EL (cell line): ENCODE results near the gene SLCO2A1.

Source experiments
- DNase-seq: peaks from one replicate; pipeline ENCODE4 v3.0.0-alpha.2; 2016

SLCO2A1 gene

DNA sequence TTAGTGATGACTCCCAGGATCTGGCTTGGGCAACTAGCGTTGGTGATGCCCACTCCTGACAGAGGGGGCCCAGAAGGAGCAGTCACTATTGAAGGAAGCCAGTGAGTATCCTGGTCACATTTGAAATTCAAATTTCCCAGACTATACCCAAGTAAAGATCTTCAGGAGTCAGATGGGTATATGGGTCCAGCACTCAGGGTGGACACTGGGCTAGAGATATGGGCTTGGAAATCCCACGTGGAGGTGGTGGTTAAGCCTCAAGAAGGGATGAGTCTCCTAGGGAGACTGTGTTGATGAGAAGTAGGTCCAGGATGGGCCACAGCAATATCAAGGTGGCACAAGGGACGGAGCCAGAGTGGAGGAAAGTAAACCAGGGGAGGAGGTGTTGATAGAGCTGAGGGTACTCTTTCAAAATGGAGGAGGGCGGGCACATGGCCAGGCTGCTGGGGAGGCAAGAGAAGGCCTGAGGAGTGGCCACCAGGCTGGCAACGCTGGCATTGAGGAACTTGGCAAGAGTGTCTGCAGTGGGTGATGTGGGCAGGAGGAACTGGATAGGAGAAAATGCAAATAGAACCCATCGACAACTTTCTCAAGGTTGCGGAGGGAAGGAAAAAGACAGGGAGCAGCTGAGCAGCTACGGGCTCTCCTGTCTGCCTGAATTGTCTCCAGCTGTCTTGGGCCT, 3.7 kb upstream of the SLCO2A1 start:
- DNase-seq = no peak

DNA sequence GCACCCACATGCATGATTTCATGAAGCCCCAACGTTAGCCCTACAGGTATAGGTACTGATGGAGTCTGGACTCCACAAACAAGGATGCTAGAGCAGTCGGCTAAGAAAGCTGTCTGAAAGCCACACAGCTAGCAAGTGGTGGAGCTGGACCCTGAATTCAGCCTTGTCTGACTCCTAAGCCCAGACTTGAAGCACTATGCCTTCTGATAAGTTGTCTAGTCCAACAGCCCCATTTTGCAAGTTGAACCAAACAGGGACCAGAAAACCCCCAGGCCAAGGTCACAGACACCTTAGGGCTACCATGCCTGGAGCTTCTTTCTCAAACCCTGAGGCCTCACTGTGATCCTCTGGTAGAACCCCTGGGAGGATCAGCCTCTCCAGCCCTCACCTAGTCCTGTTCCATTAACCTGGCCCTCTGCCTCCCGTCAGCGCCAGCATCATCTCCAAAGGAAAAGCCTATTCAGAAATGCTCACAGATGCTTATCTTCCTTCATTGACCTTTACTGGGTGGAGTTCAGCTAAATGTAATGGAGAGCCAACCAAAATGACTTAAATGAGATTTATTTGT, 1.7 kb upstream of the SLCO2A1 start:
- DNase-seq = no peak

DNA sequence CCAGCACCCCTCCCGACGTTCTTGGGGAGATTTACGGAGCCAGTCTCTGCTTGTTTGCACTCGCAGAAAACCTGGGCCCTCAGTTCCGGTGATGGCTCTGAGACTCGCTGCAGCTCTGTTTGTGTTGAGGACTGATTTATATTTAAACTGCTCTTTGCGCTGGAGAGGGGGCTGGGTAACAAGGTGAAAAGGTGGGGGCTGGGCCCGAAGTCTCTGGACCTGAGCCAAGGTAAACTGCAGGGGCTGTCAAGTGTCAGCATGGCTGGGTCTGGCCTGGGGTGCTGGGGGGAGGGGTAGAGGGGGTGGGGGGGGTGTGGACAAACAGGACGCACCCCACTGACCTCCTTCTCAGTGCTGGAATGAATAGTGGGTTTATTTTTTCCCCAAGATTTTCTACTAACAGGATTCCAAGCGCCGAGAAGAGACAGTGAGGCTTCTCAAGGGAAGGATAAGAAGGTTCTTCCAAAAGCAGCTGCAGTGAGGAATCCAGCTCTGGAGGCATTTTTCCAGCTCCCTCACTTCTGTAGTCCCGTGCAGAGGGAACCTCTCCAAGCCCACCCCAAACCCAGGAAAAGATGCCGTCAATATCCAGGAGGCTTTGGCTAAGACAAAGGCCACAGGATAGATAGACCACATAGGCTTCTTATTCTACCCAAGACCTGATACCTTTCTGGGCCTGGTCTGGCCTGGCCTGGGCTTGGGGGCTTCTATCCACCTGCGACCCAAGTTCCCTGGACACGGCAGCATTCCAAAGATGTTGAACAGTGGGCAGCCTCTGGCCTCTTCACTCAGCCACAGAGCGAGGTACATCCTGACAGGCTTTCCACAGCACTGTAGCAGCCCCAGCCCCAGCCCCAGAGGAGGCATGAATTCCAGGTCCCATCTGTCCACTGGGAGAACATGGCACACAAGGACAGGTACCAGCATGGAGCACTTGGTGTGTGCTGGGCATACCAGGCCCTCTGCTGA, 938 bp upstream of the SLCO2A1 start:
- DNase-seq = no peak

DNA sequence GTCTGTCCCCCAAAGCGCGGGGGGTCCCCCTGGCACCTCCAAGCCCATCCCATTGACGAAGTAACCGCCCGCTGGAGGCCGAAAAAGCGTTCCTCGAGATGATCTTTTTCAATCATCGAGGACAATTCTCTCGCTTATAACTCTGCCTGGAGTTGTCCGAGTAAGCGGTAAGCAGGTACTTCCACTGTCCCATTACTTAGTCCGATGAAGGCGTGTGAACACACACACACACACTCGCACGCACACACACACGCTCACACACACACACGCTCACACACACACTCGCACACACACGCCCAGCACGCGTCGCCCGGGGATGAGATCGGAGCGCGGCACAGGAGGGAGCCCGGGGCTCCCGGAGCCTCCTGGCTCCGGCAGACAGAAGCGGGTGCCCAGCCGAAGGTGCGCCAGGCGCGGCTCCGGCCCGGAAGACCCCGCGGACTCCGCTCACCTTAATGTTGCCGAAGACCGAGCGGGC, 430 bp downstream of the SLCO2A1 start:
- DNase-seq = peak; percentile 13

DNA sequence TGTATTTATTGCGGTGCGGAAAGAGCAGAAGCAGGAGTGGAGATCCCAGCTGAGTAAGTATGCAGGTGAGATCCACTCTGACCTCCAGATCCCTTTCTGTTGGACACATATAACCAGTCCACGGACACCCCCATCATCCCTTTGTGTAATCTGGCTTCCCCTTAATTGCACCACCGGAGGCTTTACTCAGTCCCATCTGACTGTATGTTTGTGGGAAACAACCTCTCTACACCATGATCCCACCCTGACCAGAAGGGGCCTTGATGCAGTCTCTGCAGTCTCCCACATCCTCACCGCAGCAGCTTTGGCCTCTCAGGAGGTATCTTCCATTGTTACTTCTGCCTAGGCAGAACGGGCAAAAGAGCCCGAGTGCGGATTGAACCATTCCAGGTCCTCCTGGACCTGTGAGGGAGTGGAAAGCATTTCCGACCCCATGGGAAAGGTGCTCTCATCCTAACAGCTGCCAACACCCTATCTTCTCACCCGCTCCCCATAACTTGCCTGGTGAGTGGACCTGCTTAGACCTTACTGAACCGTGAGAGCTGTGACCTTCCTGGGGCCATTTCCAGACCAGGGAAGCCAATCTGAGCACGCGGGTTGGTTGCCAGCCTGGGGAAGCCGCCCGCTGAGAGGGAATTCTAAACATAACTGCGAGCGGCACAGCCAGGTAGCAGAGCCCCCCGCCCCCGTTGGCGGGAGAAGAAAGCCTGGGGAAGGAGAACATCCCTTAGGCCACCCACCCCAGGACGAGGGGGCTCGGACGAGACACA, 1.1 kb downstream of the SLCO2A1 start:
- DNase-seq = no peak

DNA sequence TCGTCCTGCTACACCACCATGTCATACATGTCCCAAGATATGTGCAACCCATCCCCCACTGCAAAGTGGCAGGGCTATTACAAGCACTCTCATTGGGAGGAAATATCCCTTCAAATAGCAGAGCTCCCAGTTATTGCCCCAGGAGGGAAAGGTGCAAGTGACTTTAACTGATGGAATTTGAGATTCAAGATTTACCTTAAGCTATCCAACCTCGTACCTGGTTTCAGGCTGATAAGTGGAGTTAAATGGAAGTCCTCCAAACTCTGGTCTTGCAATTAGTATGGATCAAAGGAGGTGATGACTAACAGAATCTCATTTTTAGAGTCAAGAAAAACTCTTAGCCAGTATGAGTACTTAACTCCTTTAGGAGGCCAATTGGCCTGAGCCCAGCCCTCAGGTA, 2.1 kb downstream of the SLCO2A1 start:
- no peak for DNase-seq

DNA sequence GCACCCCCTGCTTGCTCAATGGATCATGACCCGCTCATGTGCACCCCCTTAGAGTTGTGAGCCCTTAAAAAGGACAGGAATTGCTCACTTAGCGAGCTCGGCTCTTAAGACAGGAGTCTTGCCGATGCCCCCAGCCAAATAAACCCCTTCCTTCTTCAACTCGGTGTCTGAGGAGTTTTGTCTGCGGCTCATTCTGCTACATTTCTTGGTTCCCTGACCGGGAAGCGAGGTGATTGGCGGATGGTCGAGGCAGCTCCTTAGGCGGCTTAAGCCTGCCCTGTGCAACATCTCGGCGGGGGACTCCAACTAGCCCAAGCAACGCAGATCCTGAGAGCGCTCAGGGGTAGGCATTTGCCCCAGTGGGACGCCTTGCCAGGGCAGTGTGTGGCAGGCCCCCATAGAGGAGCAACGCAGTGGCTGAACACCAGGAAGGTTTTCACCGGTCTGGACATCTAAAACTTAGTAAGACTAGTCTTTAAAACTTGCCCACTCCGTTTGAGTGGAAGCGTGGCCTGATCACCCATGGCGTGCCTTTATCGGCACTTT, 9.5 kb downstream of the SLCO2A1 start:
- DNase-seq = no peak

DNA sequence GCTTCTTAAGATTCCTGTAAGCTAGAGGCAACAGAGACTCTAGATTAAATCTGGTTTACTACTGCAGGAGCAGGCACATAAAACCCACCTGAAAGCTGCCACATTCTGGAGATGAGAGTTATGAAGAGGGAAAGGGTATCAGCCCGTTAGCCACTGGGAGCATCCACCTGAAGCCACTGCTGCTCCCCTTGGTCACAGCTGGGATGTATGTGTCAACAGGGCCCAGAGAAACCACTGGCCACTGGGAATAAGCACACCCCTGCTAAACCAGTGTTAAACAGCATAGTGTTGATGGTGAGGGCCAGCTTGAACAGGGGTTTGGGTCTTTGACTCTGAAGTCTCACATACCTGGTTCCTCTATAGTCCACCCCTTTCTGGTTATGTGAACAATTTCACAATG, 10.9 kb downstream of the SLCO2A1 start:
- no peak for DNase-seq

DNA sequence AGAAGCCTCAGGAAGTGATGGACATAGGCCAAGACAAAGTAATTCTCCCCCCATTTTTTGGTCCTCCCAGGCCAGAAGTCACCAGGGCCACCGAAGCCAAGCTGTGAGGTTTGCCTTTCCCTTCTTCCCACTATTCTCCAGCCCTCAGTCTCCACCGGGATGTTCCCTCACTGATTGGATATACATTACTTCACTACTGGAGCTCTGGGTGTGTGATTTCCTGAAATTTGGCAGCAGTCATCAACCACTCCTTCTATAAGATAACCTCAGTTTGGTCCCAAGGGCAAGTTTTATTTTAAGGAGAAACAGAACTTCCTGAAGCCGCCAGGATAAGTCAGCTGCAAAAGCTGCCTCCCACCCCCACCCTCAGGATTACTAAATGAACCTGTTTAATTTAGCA, 11.3 kb downstream of the SLCO2A1 start:
- DNase-seq = no peak

DNA sequence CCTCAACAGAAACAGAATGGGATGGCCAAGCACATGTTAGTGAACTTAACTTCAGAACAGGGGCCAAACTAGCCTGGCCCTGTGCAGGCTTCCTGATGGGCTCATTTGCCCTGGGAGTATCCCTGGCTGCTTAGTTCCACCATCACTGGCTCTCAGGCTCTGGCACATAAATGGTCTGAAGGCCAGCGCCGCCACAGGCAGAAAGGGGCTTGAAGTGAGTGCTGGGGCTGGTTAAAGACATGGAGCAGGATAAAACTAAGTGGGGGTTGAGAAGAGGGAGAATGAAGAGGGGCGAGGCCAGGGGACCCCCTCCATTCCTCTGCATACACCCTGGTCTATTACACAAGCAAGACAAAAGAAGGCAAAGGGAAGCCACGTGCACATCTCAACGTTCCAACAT, 12.2 kb downstream of the SLCO2A1 start:
- no peak for DNase-seq

DNA sequence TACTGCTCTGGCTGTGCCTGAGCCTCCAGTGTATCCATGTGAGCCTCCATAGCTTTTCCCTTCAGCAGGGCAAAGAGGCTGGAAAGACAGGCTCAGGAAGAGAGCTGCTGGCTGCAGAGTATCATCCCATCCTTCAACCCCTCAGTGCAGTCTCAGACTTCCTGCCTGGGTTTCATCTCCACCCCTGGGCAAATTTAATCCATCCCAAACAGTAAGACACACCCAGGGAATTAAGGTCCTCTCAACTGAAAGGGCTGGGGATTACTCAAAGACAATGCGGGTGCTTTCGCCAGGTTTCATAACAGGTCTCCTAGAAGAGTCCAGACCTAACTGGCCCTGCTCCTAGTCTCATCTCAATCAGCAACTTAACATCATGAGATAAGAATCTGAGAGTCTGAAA, 15.5 kb downstream of the SLCO2A1 start:
- no peak for DNase-seq

DNA sequence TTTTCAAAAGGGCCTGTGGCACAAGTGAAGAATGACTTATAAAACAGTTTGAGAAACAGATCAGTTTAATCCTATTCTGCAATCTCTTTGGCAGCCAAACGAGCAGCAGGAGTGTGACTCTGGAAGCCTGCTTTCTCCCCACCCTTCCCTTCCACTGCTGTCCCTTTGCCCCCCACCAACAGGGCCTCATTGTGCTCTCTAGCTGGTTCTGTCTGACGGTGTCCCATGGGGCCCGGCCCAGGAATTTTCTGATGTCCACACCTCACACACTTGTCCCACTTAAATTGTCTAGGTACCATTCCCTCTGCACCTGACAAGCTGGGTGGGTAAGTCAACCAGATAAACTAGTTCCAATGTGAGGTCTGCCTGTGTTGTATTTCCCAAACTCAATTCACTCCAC, 16.4 kb downstream of the SLCO2A1 start:
- DNase-seq = no peak

DNA sequence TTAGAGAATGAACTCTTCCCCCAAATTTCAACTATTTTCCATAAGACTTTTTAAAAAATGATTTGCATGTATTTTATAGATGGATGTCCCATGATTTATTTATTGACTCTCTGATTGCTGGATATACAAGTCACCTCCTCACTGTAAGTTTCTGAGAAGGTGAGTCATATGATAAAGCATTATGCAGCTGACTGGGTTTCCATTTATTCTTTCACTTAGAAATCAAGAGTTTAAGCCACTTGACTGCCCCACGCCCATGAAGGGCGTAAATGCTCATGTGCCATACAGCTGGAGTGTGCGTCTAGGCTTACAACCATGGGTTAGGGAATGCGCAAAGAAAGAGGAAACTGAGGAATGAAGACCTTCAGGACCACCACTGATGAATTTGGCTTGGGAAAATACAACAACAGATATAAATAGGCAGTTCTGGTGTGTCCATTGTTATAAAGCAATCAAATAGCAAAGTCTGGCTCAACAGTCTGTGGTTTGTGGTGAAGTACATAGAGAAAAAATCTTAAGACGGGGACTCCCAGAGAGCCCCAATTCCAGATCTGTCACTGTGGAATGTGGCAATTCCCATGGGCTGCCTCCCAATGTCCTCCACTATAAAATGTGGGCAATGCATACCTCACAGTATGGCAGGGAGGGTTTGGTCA, 20.3 kb downstream of the SLCO2A1 start:
- peak; percentile 73 for DNase-seq

DNA sequence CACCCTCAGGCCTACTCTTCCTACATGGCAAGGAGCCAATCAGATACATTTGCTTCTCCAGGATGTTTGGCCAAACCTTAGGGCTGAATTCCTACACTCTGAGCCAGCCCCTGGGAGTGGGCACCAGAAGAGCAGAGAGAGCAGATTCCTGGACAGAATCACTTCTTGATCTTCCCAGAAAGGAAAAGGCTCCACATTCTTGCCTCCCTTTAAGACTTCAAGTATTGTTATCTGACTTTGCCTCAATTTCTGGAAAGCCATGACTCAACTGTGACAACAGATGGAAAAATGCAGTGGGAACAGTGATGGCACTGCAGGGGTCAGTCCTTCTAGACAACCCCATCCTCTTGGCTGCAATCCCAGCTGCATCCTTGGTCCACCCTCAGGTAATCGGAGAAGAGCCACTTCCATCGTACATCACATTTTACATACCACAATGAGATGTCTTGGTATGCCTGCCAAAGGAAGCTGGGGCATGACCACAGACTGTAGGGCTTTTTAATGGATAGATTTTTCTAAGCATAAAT, 21.0 kb downstream of the SLCO2A1 start:
- DNase-seq = peak; percentile 98

DNA sequence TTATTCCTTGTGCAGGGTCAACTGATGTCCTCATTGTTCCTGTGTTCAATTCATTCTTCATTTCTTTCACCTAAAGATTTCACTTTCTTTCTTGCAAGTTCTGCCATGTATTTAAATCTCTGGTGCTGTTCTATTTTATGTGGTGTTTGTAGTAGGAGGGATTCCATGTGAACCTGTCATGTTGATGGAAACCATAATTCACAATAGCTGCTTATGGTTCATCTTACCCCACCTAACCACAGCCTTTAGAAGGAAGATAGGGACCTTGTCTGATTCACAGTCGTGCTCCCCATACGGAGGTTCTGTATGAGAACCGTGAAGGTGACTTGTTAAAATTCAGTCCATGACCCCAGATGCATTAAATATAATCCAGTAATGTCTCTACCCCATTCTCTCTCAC, 21.9 kb downstream of the SLCO2A1 start:
- DNase-seq = no peak

DNA sequence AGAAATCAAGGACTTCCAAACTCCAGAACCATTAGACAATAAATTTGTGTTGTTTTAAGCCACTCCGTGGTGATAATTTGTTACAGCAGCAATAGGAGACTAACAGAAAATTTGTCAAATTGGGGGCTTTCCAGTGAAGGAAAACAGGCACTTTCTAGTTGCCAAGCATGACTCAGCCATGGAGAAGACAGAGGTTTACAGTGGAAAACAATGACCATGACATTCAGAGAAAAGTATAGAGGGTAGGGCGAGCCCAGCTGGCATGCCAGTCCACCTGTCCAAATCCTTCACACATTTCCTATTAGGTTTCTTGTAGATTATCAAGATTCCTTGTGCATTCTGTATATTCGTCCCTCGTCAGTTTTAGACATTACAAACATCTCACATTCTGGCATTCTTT, 24.9 kb downstream of the SLCO2A1 start:
- no peak for DNase-seq

DNA sequence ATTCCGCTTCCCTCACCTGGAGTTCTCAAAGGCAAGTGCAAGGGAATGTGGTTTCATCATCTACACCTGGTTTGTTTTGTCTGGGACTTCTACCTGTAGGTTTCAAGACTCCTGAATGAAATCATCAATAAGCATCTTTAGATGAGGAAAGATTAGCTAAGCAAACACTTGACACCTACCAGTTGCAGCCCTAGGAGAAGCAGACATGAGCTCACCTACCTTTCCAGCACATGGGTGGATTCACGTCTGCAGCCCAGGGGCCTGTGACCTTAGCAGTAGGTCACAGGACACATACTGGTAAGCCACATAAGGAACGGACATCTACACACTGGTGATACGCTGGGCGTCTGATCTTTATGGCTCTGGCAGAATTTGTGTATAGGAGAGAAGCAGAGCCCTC, 26.7 kb downstream of the SLCO2A1 start:
- DNase-seq = no peak

DNA sequence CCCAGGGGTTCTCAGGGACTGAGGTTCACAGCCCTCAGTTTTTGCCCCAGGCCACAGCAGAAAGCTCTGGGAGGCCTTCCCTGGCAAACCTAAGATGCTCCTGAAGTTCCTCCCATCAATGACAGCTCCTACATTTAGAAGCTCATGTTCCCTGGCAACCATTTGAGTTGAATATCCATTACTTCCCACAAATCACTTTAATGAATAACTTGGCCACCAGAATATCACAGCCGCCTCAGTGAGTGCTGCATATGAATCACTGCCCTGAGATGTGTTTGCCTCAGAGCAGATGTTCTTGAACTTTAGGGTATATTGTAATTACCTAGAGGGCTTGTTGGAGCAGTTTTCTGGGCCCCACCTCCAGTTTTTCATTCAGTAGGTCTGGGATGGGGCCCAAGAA, 27.4 kb downstream of the SLCO2A1 start:
- DNase-seq = peak; percentile 61

DNA sequence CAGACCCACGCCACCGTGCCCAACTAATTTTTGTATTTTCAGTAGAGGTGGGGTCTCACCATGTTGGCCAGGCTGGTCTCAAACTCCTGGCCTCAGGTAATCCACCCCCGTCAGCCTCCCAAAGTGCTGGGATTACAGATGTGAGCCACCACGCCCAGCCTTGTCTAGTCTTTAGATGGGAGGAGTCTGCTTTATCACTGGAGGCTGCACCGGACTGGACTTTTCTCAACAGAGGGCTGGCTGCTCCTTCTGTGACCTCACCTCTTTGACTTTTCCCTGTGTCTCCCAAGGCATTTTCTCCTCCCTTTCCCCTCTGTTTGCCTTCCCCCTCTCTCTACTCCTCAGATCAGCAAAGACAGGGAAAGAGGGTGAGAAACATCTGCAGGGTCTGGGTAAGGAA, 28.5 kb downstream of the SLCO2A1 start:
- no peak for DNase-seq

DNA sequence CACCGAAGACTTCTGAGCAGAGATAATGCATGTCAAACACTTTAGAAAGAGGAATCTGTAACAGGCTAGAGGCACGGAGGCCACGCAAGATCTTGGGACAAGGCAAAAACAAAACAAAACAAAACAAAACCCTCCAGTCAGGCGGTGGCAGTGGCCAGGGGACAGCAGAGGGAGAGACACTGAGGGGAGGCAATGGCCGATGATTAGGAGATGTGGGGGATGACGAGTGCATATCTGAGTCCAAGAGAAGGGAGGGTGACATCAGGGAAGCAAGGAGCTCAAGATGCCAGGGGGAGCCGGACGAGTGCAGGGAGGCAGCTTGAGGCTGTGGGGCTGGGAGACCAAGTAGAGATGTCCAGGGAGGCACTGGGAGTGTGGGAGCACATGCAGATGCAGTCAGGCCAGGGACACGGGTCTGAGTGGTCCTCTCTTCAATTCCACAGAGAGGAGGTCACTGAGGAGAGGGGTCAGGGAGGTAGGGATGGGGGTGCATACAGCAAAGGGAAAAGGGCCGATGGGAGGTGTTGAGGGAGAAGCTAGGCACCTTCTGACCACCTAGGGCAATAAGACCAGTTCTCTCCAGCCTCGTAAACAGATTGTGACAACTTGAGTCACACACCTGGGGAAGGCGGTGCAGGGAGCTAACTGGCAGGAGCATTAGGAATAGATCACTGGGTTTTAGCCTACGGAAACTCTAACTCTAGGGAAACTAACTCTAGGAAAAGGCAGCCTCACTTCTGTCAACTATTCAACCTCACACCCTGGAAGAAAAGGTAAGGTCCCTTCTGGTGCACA, 29.6 kb downstream of the SLCO2A1 start:
- DNase-seq = no peak

DNA sequence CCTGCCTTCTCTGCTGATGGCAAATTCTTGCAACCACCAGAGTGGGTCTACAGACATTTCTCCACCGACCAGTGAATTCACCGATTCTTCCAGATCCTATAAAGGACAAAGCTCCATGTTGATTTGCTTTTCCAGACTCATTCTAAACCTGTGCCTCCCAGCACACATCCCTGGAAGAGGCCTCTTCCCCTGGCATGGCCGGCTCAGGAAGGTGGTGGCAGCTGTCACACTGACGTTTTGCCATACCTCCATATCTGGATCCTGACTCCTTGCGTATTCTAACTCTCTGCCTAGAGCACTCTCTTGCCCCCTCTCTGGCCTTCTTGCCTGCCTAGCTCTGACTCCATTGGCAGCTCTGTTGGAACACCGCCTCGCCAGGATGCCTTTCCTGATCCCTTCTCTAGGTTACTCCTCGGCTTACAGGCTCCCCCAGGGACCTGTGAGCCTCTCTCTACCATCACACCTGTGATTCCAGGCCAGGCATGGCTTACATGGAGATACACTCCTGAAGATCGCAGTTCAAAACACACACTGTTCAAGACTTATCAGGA, 31.0 kb downstream of the SLCO2A1 start:
- no peak for DNase-seq
